CD1c-positive myeloid dendritic cell (primary cell): Measurements from ENCODE around the gene VANGL1.

Experiments used
- DNase-seq: peaks from one replicate; pipeline ENCODE4 v3.0.0-alpha.2; 2016; ENCODE audit errors: extremely low spot score

The VANGL1 gene

GRCh38 chr1:115744646-115745275 is 103.0 kb downstream of the VANGL1 start:
- DNase-seq: no peak

GRCh38 chr1:115746021-115746690 is 104.4 kb downstream of the VANGL1 start:
- no peak for DNase-seq
